Bronchial epithelial cell (primary cell): Measurements from ENCODE around the gene CD207. TPM values are rescaled to one million over a fixed set of nuclear protein-coding genes. Genes with fewer than 3 reads are reported as not detected.

ENCODE experiments used
- DNase-seq: peaks from one replicate; pipeline ENCODE4 v3.0.0-alpha.2; 2010; ENCODE audit warnings: low read depth
- FAIRE-seq: peaks from 2 replicates; lab custom pipeline; 2011; peaks lifted over from hg19 to GRCh38; lab: Jason Lieb, UNC
- H3K27me3 ChIP-seq: 2 replicates; pipeline ENCODE4 v1.5.1; 2011; ENCODE audit warnings: low read length; ENCODE audit not compliant: control insufficient read depth, insufficient read depth
- H3K36me3 ChIP-seq: 2 replicates; pipeline ENCODE4 v1.5.1; 2011; ENCODE audit warnings: low read length; ENCODE audit not compliant: control insufficient read depth, insufficient read depth
- H3K4me3 ChIP-seq: 2 replicates; pipeline ENCODE4 v1.5.1; 2011; ENCODE audit warnings: mild to moderate bottlenecking, low read depth, low read length, control low read depth
- CTCF ChIP-seq: IDR thresholded peaks from 2 replicates; pipeline ENCODE4 v1.5.1; 2011; ENCODE audit warnings: mild to moderate bottlenecking, moderate library complexity, low read length, control low read depth, inconsistent platforms; ENCODE audit not compliant: insufficient read depth, severe bottlenecking
- total RNA-seq: library from RNA; depleted of rRNA; stranded (reverse); fragments of >200 nt; gene quantifications from 2 replicates; pipeline ENCODE4 v1.2.1, GENCODE V29; 2014

CD207 gene
- total RNA-seq, 1 donor from 2014 or later: not detected

- no peak for TF ChIP-seq CTCF
- H3K36me3 ChIP-seq: no peaks in the 10 kb centered on the region
- FAIRE-seq (no peak), DNase-seq (no peak)
- peaks cover under 1% of the 10 kb centered on the region for H3K27me3 ChIP-seq
- H3K4me3 ChIP-seq: no peak overlapping the region
Measured at GRCh38 chr2:70834106-70834505, 1.5 kb downstream of the CD207 start.

- no peak for TF ChIP-seq CTCF
- FAIRE-seq: peak; percentile 50
- DNase-seq: no peak
- H3K27me3 ChIP-seq: no peaks in the 10 kb centered on the region
- no peaks in the 10 kb centered on the region for H3K36me3 ChIP-seq
- no peak overlapping the region for H3K4me3 ChIP-seq
Measured at GRCh38 chr2:70833246-70833645, 2.4 kb downstream of the CD207 start.

GRCh38 chr2:70832386-70832785, 3.2 kb downstream of the CD207 start:
- TF ChIP-seq CTCF: no peak
- DNase-seq (no peak), FAIRE-seq (no peak)
- H3K27me3 ChIP-seq: no peaks in the 10 kb centered on the region
- H3K4me3 ChIP-seq: no peak overlapping the region
- no peaks in the 10 kb centered on the region for H3K36me3 ChIP-seq

DNA sequence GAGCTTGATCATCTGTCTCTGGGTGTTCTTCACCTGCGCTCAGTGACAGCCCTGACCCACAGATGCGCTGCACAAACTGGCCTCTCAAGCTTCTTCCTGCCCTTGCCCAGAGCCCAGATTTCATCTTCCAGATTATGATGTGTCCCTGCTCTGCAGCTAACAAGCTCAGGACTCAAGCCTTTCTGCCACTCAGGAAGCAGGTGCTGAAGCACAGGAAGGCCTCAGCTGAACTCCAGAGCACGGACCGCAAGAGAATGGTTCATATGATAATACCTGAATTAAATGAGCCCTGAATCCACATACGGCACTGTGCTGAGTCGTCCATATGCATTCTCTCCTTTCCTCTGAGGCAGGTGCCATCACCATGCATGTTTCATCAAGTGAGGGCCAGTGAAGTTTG, 3.8 kb downstream of the CD207 start:
- no peaks in the 10 kb centered on the region for H3K27me3 ChIP-seq
- no peak overlapping the region for H3K4me3 ChIP-seq
- H3K36me3 ChIP-seq: no peaks in the 10 kb centered on the region
- DNase-seq (no peak), FAIRE-seq (no peak)
- no peak for TF ChIP-seq CTCF

DNA sequence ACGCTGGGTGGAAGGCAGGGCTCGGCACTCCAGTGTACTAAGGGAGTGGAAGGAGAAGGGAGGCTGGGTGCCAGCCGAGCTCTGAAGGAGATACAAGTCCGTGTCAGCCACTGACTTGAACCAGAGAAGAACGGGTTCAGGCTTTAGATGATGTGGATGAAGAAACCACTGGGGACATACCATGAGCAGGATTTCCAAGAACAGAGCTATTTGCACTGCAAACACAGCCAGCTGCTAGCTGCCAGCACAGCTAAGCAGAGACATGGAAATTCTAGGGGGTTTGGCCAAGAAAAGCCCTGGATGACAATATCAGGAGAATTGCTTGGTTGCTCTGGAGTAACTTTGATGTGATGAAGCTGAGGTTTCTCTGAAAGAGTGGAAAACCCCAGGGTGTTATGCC, 5.2 kb downstream of the CD207 start:
- FAIRE-seq: no peak
- Histone ChIP-seq H3K27me3 (no peaks in the 10 kb centered on the region), H3K4me3 (no peak overlapping the region), H3K36me3 (no peaks in the 10 kb centered on the region)
- TF ChIP-seq CTCF: no peak
- DNase-seq: no peak

DNA sequence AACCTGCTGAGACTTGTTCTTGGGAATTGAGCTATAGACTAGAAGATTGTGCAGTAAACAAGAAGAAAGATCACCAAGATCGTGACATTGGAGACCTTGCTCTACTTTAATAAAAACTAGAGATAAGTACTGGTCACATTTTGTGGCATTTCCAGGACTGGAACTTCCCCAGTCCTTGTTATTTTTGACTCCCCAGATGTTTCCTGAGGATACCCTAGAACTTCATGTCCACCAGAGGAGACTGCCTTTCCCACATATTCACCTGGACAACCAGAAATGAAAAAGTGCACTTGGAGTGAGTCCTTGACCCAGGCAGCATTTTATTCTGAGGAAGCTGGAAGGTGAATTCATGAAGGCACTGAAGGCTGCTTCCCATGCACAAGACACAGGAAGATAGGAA, 5.7 kb downstream of the CD207 start:
- H3K36me3 ChIP-seq: no peaks in the 10 kb centered on the region
- no peak for DNase-seq
- no peak for FAIRE-seq
- no peaks in the 10 kb centered on the region for H3K27me3 ChIP-seq
- no peak overlapping the region for H3K4me3 ChIP-seq
- TF ChIP-seq CTCF: no peak
